Measurements from ENCODE around the gene OGDH.

OGDH gene

DNA sequence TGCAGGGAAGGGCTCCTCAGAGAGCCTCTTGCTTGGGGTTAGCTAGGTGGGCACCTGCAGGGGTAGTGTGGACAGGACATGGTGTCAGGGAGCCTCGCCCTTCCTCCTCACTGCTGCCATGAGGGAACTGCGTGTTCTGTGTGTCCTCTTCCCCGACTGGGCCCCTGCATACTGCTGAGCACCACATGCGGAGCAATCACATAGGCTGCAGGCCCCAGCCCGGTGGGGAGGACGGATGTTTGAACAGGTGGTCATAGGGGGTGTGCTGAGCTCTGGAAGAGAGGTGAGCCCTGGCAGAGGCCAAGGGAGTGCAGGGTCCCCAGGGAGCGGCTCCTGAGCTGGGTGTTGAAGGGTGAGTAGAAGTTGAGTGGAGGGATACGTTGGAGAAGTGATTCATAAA lies 93.9 kb downstream of the OGDH start:
- TF ChIP-seq REST (IDR thresholded peaks at IDR 0.05; ENCODE audit: insufficient read depth in 1 of 2, low read depth in 2 of 2, low read length in 2 of 2), result no peak

- TF ChIP-seq FOXP2 (optimal IDR thresholded peaks at IDR 0.05; ENCODE audit: borderline replicate concordance, extremely low read depth, extremely low read length, insufficient read depth) (no peak), POLR2AphosphoS5 (IDR thresholded peaks at IDR 0.05; ENCODE audit: low read depth, low read length) (no peak), TAF1 (IDR thresholded peaks at IDR 0.05; ENCODE audit: borderline replicate concordance, insufficient read depth, low read length) (no peak), SIN3A (IDR thresholded peaks at IDR 0.05; ENCODE audit: borderline replicate concordance, insufficient read depth, low read length) (no peak), REST (IDR thresholded peaks at IDR 0.05; ENCODE audit: insufficient read depth in 1 of 2, low read depth in 2 of 2, low read length in 2 of 2) (no peak)
Measured at GRCh38 chr7:44703921-44704320, 97.5 kb downstream of the OGDH start.

DNA sequence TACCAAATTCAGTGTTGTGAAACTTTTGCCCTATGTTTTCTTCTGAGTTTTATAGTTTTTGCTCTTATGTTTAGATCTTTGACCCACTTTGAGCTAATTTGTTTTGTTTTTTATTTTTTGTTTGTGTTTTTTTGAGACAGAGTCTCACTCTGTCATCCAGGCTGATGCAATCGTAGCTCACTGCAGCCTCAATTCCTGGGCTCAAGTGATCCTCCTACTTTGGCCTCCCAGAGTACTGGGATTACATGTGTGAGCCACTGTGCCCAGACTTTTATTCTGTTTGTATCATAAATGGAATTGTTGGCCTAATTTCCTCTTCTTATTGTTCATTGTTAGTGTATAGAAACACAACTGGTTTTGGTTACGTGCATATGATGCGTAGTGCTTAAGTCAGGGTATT lies 99.0 kb downstream of the OGDH start:
- TF ChIP-seq REST (IDR thresholded peaks at IDR 0.05; ENCODE audit: insufficient read depth in 1 of 2, low read depth in 2 of 2, low read length in 2 of 2) (no peak), POLR2AphosphoS5 (IDR thresholded peaks at IDR 0.05; ENCODE audit: low read depth, low read length) (no peak), TAF1 (IDR thresholded peaks at IDR 0.05; ENCODE audit: borderline replicate concordance, insufficient read depth, low read length) (no peak), FOXP2 (optimal IDR thresholded peaks at IDR 0.05; ENCODE audit: borderline replicate concordance, extremely low read depth, extremely low read length, insufficient read depth) (no peak), SIN3A (IDR thresholded peaks at IDR 0.05; ENCODE audit: borderline replicate concordance, insufficient read depth, low read length) (no peak)

DNA sequence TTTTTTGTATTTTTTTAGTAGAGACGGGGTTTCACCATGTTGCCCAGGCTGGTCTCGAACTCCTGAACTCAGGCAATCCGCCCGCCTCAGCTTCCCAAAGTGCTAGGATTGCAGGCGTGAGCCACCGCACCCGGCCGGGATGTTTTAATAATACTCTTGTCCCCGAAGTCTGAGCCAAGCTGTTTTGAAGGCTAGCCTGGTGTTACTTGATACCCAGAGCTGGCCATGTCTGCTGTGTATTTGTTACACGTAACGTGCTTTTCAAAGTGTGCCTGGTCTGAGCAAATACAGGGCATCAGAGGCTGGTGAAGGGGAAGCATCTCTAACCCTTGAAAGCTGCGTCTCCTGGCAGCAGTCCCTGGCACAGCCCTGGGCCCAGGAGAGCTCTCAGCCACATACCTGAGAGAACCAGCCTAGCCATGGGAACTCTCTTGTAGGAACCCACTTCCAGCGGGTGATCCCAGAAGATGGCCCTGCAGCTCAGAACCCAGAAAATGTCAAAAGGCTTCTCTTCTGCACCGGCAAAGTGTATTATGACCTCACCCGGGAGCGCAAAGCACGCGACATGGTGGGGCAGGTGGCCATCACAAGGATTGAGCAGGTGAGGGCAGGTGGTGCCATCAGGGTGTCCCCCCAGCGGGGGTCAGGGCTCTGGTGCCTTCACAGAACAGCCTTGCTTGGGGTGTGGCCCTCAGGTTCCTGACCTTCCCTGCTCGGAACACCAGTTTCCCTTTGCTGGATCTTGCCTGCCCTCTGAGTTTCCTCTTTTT lies 100.5 kb downstream of the OGDH start:
- TF ChIP-seq REST (IDR thresholded peaks at IDR 0.05; ENCODE audit: insufficient read depth in 1 of 2, low read depth in 2 of 2, low read length in 2 of 2) (no peak), TAF1 (IDR thresholded peaks at IDR 0.05; ENCODE audit: borderline replicate concordance, insufficient read depth, low read length) (no peak), POLR2AphosphoS5 (IDR thresholded peaks at IDR 0.05; ENCODE audit: low read depth, low read length) (no peak), SIN3A (IDR thresholded peaks at IDR 0.05; ENCODE audit: borderline replicate concordance, insufficient read depth, low read length) (no peak), FOXP2 (optimal IDR thresholded peaks at IDR 0.05; ENCODE audit: borderline replicate concordance, extremely low read depth, extremely low read length, insufficient read depth) (no peak)

All from PFSK-1 (cell line).